HPDE6-E6E7 (cell line): ENCODE data around the gene PLEKHD1.
"Not testable (repeated sequence)": the region's sequence is repeated elsewhere in the genome, so short reads cannot be mapped to it uniquely, and the experiment has no call there.

Source experiments
- DNase-seq: peaks from one replicate; pipeline ENCODE4 v3.0.0; 2011; ENCODE audit warnings: missing footprints; ENCODE audit errors: extremely low spot score

The PLEKHD1 gene

DNA sequence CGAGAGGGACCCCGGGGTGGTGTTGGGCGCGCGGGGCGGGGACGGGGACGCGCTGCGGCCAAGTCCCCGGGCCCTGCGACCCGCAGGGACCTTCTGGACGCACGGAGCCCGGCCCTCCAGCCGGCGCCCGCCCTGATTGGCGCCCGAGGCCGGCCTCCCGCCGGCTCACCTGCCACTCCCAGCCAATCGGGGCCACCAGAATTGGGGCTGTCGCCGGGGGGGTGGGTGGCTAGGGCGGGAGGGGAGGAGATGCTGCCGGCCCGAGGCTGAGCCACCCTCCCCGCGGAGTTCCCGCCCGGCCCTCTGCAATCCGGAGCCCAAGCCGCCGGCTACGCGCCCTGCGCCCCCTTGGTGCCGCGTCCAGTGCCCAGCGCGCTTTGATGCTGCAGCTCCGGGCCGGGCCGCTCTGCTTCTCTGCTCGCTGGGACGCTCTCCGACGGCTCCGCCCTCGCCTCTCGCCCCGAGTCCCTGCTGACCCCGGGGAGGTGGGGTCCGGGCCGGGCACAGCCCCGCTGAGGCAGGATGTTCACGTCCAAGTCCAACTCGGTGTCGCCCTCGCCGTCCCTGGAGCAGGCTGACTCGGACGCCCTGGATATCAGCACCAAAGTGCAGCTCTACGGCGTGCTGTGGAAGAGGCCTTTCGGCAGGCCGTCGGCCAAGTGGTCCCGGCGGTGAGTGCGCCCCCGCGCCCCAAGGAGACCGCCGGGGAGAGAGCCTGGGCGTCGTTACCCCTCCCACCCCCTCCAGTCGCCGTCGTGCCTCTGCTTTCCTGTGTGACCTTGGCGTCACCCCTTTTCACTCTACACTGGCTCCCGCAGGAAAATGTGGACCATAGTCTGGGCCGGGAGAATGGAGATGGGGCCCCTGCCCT is at the start of gene PLEKHD1:
Gene PLEKHD1, plus strand, starts transcription at position 285 of the 871 bp plus-strand sequence. Its CDS starts 238 bp downstream, at position 523.
- no peak for DNase-seq

DNA sequence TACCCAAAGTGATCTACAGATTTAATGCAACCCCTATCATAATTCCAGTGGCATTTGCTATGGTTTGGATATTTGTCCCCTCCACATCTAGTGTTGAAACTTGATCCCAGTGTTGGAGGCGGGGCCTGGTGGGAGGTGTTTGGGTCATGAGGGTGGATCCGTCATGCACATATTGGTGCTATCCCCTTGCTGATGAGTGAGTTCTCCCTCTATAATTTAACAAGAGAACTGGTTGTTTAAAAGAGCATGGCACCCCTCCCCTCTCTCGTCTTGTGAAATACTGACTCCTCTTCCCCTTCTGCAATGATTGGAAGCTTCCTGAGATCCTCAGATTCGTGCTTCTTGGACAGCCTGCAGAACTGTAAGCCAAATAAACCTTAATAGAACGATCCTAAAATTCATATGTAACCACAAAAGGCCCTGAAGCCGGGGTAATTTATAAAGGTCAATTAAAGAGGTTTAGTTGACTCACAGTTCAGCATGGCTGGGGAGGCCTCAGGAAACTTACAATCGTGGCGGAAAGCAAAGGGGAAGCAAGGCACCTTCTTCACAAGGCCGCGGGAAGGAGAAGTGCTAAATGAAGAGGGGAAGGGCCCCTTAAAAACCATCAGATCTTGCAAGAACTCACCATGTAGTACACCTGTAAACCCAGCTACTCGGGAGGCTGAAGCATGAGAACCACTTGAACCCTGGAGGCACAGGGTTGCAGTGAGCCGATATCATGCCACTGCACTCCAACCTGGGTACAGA is 44.8 kb upstream of the PLEKHD1 start:
- no peak for DNase-seq

DNA sequence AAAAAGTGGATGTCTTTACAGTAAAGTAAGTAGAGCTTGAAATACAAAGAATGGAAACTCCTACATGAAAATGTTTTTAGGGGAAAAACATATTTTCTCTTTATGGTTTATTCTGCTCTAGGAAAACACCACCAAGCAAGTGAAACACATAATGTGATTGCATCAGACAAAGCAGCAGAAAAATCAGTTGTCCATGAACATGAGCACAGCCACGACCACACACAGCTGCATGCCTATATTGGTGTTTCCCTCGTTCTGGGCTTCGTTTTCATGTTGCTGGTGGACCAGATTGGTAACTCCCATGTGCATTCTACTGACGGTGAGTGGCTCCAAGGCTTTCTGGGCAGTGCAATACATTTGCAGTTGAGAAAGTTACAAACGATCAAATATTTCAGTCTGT is 42.6 kb upstream of the PLEKHD1 start:
- no peak for DNase-seq

DNA sequence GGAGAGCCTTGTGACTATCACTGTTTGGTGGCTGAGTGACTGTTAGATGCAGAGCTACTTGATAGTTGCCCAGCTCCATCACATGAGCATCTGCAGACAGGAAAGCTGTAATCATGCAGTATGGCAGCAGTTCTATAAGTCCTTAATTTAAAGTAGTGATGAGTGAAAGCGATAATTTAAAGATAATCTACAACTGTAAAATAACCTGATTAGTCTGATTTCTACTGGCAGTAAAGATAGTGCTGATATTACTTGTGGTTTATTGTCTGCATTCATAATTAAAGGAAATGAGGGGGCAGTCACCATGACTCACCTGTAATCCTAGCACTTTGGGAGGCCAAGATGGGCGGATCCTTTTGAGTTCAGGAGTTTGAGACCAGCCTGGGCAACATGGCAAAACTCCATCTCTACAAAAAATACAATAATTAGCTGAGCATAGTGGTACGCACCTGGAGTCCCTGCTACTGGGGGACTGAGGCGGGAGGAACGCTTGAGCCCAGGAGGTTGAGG is 41.2 kb upstream of the PLEKHD1 start:
- DNase-seq: no peak

DNA sequence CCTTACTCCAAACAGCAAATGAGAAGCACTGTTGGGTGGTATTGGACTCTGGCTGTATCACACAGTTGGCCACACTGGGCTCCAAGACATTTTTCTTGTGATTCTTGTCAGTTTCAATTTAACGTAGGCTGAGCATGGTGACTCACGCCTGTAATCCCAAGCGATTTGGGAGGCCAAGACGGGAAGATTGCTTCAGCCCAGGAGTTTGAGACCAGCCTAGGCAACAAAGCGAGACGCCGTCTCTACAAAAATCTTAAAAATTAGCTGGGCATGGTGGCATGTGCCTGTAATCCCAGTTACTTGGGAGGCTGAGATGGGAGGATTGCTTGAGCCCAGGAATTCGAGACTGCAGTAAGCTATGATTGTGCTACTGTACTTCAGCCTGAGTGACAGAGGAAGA is 35.3 kb upstream of the PLEKHD1 start:
- no peak for DNase-seq

DNA sequence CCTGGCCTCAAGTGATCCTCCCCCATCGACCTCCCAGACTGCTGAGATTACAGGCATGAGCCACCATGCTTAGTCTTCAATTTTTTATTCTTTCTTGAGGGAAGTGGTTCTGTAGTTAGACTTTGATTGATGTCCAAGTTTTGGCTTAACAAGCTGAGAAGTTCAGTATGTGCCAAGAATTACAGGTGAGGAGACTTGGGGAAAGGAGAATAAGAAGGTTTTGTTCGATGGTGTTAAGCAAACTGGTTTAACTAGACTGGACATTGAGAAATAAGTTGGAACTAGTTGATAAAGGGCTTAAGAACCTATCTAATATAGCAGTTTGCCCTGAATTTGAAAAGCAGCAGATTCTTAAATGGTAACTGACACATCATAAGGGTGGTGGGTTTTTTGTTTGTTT is 32.6 kb upstream of the PLEKHD1 start:
- DNase-seq: no peak

DNA sequence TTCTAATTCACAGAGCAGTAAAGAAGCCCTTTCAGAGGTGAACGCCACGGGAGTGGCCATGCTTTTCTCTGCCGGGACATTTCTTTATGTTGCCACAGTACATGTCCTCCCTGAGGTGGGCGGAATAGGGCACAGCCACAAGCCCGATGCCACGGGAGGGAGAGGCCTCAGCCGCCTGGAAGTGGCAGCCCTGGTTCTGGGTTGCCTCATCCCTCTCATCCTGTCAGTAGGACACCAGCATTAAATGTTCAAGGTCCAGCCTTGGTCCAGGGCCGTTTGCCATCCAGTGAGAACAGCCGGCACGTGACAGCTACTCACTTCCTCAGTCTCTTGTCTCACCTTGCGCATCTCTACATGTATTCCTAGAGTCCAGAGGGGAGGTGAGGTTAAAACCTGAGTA is 26.2 kb upstream of the PLEKHD1 start:
- DNase-seq: no peak

DNA sequence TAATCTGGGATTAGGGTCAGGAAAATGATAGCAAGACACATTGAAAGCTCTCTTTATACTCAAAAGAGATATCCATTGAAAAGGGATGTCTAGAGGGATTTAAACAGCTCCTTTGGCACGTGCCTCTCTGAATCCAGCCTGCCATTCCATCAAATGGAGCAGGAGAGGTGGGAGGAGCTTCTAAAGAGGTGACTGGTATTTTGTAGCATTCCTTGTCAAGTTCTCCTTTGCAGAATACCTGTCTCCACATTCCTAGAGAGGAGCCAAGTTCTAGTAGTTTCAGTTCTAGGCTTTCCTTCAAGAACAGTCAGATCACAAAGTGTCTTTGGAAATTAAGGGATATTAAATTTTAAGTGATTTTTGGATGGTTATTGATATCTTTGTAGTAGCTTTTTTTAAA is 25.4 kb upstream of the PLEKHD1 start:
- no peak for DNase-seq

DNA sequence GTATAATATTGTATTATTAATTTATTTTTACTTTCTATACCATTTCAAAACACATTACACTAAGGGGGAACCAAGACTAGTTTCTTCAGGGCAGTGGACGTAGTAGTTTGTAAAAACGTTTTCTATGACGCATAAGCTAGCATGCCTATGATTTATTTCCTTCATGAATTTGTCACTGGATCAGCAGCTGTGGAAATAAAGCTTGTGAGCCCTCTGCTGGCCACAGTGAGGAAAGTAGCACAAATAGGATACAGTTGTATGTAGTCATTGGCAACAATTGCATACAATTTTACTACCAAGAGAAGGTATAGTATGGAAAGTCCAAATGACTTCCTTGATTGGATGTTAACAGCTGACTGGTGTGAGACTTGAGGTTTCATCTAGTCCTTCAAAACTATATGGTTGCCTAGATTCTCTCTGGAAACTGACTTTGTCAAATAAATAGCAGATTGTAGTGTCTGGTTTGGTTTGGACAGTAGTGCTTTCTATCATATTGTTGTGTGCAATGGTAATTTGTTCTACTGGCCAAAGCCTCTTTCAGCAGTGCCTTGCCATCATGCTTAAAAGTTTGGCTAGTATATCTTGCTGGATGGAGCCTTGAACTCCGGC is 24.3 kb upstream of the PLEKHD1 start:
- DNase-seq: peak; percentile 70

DNA sequence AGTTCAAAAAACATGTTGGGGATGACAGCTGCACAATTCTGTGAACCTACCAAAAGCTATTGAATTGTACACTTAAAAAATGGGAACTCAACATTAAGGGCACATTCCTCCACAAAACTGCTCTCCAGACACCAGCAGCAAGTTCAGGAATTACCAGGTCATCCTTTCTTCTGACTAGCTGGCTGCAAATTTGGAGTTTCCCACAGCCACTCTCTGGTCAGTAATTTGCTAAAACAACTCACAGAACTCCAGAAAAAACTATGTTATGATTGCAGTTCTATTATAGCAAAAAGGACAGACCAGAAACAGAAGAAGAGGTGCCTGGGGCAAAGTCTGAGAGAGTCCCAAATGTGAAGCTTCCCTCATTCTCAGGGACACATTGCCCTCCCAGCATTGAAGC is 20.1 kb upstream of the PLEKHD1 start:
- DNase-seq: no peak

DNA sequence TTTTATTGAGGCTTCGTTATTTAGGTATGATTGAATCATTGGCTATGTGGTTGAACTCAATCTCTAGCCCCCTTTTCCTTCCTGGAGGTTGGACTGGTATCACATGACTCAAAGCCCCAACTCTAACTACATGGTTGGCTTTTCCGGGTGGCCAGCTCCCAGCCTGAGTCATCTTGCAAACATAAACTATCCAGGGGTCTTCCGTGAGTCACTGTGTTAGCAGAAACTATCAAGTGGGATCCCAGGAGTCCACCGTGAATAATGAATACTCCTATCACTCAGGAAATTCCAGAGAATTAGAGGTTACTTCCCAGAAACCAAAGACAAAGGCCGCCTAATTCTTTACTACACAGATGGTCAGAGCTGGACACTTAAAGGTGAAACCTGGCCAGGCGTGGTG is 19.7 kb upstream of the PLEKHD1 start:
- no peak for DNase-seq

DNA sequence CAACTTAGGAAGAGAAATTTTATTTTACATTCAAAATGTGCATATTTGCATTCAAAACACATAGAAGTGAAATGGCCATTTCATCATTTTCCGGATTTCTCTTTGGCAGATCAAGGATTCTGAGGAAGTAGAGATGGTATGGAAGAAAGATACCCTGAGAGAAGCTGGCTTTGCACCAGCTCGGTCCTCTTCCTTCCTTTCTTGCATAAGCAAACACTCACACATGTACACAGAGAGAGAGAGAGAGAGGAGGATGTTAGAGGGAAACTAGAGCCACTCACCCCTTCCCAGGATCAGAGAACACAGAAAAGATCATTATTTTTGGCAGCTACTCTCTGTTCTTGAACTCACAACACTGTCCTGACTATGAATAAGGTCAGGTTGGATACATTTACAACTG is 15.6 kb upstream of the PLEKHD1 start:
- DNase-seq: no peak

DNA sequence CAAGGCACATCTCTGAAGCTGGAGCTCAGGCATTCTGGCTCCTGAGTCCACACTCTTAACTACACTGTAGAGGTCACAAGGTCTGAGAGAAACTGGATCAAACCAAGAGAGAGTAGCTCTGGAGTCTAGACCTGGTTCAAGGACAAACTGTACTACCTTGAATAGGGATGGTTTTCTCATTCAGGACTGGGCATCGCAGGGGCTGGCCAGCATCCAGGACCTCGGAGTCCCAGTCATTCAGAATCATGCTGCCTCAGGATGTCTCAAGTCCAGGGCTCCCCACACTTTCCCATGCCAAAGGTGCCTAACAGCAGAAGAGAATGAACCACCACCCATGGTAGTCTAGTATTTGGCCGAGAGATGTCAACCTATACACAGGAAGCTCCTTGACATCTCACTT is 13.1 kb upstream of the PLEKHD1 start:
- DNase-seq: no peak

DNA sequence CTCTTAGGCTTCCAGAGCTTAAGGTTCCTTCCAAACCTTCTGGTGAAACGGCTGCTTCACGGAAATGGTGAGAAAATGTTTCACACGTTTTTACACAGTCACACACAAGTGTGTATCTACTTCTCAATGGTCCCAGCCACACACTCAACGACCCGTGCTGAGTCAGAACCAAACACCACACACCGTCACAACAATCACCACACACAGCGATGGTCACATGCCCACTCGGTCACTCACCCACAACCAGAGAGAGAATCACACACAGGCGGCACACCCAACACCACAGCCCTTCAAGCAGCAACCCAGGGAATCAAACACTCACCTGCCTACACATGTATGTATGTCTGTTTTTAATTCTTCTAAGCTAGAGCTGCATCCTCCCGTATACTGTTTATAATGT is 12.6 kb upstream of the PLEKHD1 start:
- no peak for DNase-seq

DNA sequence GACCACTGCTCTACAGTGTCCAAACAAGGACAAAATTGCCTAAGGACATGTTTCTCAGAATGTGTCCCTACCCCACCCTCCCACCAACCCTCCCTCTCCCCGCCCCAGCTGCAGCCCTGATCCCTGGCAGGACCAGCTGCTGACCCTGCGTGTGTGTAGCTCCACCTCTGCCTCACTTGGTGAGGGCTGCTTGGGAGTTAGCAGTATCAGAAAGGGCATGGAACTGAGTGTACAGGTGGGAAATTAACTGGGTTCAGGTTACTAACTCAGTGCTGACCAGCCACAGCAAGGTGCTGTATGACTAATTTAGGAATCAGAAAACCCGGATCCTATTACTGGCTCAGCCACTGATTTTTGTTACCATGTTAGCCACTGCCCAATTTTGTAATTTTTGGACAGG is 11.3 kb upstream of the PLEKHD1 start:
- no peak for DNase-seq

DNA sequence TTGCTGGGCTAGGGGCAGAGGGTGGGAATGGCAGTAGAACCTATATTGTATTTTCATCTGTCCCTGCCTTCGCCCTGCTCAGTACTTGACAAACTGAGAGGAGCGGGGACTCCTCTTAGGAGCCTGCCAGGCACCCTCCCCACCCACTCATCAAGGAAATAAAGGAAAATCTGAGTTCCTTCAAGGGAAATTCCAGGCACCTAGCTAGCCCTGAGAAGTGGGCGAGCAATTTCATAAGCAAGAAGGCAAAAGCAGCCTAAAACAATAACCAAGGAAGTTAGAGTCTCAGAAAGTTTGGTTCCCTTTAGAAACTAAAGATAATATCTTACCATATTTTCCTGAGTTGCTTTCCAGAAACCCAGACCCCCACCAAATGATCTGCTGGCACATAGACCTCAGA is 10.6 kb upstream of the PLEKHD1 start:
- DNase-seq: no peak

DNA sequence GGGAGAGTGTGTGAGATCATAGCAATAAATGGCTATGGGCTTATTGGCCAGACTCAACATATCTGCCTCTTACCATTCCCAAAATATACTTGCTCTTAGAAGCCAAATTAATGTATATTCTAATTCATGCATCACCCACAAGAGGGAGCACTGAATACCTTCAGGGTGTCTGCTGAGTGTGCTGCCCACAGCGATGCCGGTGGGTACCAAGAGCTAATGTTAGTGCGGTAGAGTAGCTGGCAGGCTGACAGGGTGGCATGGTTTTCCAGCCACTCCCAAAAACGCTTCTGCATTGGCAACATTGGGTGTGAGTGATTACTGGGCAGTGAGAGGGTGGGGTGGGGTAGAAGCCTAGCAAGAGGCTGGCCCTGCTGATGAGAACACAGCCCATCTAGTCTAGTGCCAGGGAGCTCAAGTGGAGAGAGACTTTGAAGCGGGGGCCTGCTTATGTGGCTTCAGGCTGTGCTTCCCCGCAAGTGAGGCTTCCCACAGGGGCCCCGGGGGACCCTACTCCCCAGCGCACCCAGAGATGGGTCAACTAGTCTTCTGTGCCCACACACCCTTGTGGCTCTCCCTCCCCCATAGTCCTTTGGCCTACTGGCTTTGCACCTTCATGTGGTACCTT is 9.2 kb upstream of the PLEKHD1 start:
- peak; percentile 33 for DNase-seq

DNA sequence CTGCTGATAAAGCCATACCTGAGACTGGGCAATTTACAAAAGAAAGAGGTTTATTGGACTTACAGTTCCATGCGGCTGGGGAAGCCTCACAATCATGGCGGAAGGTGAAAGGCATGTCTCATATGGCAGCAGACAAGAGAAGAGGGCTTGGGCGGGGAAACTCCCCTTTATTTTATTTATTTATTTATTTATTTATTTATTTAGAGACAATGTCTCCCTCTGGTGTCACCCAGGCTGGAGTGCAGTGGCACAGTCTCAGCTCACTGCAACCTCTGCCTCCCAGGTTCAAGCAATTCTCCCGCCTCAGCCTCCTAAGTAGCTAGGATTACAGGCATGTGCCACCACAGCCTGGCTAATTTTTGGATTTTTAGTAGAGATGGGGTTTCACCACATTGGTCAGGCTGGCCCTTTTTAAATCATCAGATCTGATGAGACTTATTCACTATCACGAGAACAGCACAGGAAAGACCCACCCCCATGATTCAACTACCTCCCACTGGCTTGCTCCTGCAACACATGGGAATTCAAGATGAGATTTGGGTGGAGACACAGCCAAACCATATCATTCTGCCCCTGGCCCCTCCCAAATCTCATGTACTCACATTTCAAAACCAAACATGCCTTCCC is 7.6 kb upstream of the PLEKHD1 start:
- not testable (repeated sequence) for DNase-seq

DNA sequence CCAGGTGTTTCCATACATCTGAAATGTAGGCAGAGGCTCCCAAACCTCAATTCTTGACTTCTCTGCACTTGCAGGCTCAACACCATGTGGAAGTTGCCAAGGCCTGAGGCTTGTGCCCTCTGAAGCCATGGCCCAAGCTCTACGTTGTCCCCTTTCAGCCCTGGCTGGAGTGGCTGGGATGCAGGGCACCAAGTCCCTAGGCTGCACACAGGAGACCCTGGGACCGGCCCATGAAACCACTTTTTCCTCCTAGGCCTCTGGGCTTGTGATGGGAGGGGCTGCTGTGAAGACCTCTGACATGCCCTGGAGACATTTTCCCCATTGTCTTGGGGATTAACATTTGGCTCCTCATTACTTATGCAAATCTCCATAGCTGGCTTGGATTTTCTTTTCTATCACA is 6.5 kb upstream of the PLEKHD1 start:
- not testable (repeated sequence) for DNase-seq

DNA sequence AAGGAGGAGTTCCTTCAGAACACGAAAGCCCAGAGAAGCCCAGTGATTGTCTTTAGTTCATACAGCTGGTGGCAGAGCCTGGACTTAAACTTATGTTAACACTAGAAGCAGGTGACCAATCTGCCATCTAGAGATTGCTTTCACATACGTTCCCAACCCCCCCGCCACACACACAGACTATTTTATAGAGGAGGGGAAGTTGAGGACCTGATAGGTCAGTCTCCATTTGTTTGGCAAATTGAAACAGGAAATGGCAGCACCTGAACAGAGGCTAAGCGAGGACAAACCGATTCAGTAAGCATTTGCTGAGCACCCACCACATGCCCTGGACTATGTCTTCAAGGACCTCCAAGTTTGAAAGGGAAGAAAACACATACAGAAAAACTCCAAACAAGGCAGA is 4.8 kb upstream of the PLEKHD1 start:
- no peak for DNase-seq

DNA sequence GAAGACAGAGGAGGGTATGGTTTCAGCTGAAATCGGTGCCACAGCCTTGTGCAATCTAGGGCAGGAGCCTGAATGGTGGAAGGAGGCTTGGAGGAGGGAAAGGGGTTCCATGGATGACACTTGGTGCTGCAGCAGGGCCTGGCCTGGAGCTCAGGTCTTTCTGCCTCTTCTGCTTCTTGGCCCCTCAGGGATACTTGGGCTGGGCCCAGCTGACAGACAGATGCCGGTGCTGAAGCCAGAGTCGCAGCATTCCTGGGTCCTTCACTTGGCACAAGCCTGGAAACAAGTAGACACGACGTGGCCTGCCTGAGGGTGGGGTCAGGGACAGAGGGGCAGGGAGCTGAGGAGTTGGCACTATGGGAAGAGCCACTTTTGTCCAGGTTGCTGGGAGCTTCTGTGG is 4.4 kb upstream of the PLEKHD1 start:
- DNase-seq: no peak
